Sigmoid colon (tissue), 3 donors: ENCODE data around the gene OTP.

Experiments
- CTCF ChIP-seq, 4 experiments: fragments of 450-650 bp in 3 of 4; fragments of 200-600 bp in 1 of 4; IDR thresholded peaks; one replicate each; pipeline ENCODE4 v1.5.1; 2016 to 2019; ENCODE audit warnings: antibody characterized with exemption in 4 of 4, mild to moderate bottlenecking in 3 of 4, moderate library complexity in 2 of 4
- POLR2A ChIP-seq, 2 donors: fragments of 450-650 bp; IDR thresholded peaks; one replicate each; pipeline ENCODE4 v1.6.1; 2016; ENCODE audit warnings: antibody characterized with exemption in 2 of 2, mild to moderate bottlenecking in 2 of 2, moderate library complexity in 2 of 2

- TF ChIP-seq CTCF (IDR thresholded peaks at IDR 0.05), result no peak
- no peak for TF ChIP-seq POLR2A (IDR thresholded peaks at IDR 0.05)
Measured at GRCh38 chr5:77629509-77630113, 8.9 kb downstream of the OTP start.
